ENCODE measurements around the gene PKIB.

- TF ChIP-seq, protein P1, sequence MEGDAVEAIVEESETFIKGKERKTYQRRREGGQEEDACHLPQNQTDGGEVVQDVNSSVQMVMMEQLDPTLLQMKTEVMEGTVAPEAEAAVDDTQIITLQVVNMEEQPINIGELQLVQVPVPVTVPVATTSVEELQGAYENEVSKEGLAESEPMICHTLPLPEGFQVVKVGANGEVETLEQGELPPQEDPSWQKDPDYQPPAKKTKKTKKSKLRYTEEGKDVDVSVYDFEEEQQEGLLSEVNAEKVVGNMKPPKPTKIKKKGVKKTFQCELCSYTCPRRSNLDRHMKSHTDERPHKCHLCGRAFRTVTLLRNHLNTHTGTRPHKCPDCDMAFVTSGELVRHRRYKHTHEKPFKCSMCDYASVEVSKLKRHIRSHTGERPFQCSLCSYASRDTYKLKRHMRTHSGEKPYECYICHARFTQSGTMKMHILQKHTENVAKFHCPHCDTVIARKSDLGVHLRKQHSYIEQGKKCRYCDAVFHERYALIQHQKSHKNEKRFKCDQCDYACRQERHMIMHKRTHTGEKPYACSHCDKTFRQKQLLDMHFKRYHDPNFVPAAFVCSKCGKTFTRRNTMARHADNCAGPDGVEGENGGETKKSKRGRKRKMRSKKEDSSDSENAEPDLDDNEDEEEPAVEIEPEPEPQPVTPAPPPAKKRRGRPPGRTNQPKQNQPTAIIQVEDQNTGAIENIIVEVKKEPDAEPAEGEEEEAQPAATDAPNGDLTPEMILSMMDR (IDR thresholded peaks at IDR 0.05): no peak
- TF ChIP-seq POLR2A (IDR thresholded peaks at IDR 0.05): no peak
Measured at GRCh38 chr6:122751326-122751725, 141.1 kb downstream of the PKIB start.

Measured in Peyer's patch (tissue), 4 donors.